NCI-H526 treated with DMSO at 0.1 percent for 48 hours (cell line): ENCODE data around the gene MADCAM1.
"Not testable (repeated sequence)": the region's sequence is repeated elsewhere in the genome, so short reads cannot be mapped to it uniquely, and the experiment has no call there.

Experiments
- DNase-seq: peaks from one replicate; lab custom pipeline; 2025; lab: John Stamatoyannopoulos, UW

The MADCAM1 gene

GRCh38 chr19:496112-496665, at the start of gene MADCAM1:
MADCAM1 (plus strand) TSS chr19:496486; CDS start chr19:496500, 14 bp downstream.
- DNase-seq = no peak

- DNase-seq = no peak
Observed at GRCh38 chr19:447064-447426, 49.2 kb upstream of the MADCAM1 start.

- no peak for DNase-seq
Observed at GRCh38 chr19:447816-448560, 48.3 kb upstream of the MADCAM1 start.

GRCh38 chr19:449916-450315, 46.4 kb upstream of the MADCAM1 start:
- no peak for DNase-seq

GRCh38 chr19:450912-451481, 45.3 kb upstream of the MADCAM1 start:
- not testable (repeated sequence) for DNase-seq

- DNase-seq = no peak
Observed at GRCh38 chr19:452829-453228, 43.5 kb upstream of the MADCAM1 start.

- no peak for DNase-seq
Observed at GRCh38 chr19:453606-454005, 42.7 kb upstream of the MADCAM1 start.

- no peak for DNase-seq
Observed at GRCh38 chr19:455031-455705, 41.1 kb upstream of the MADCAM1 start.

- no peak for DNase-seq
Observed at GRCh38 chr19:455851-456546, 40.3 kb upstream of the MADCAM1 start.

GRCh38 chr19:456547-457110, 39.7 kb upstream of the MADCAM1 start:
- no peak for DNase-seq

- no peak for DNase-seq
Observed at GRCh38 chr19:457636-458035, 38.6 kb upstream of the MADCAM1 start.

- DNase-seq = no peak
Observed at GRCh38 chr19:458091-459042, 37.9 kb upstream of the MADCAM1 start.

GRCh38 chr19:459724-460511, 36.4 kb upstream of the MADCAM1 start:
- peak; percentile 60 for DNase-seq

GRCh38 chr19:460877-461720, 35.2 kb upstream of the MADCAM1 start, which contains the start of gene SHC2:
SHC2 (minus strand) TSS chr19:461033; CDS start chr19:460996, 37 bp downstream.
- DNase-seq = no peak

- peak; percentile 17 for DNase-seq
Observed at GRCh38 chr19:461721-462551, 34.4 kb upstream of the MADCAM1 start.

GRCh38 chr19:463483-464207, 32.6 kb upstream of the MADCAM1 start:
- DNase-seq = no peak

- no peak for DNase-seq
Observed at GRCh38 chr19:464208-464545, 32.1 kb upstream of the MADCAM1 start.
